GM19455 (cell line): ENCODE measurements around the gene NME3.
"Not testable (repeated sequence)": the region's sequence is repeated elsewhere in the genome, so short reads cannot be mapped to it uniquely, and the experiment has no call there.

Experiments used
- ATAC-seq: cut with Tn5 transposase; IDR thresholded peaks from one replicate; pipeline ENCODE4 v1.9.1; 2021; ENCODE audit not compliant: unreplicated experiment

Gene NME3

GRCh38 chr16:1771188-1771863, at the start of gene NME3:
TSS of gene NME3 (minus strand) at chr16:1771543. CDS start at chr16:1771534, 9 bp downstream.
- ATAC-seq = no peak

GRCh38 chr16:1820946-1821290, 49.6 kb upstream of the NME3 start:
- ATAC-seq = no peak

GRCh38 chr16:1820096-1820945, 49.0 kb upstream of the NME3 start:
- no peak for ATAC-seq

GRCh38 chr16:1819611-1820010, 48.3 kb upstream of the NME3 start:
- ATAC-seq = no peak

- no peak for ATAC-seq
Measured at GRCh38 chr16:1818873-1819525, 47.7 kb upstream of the NME3 start.

- no peak for ATAC-seq
Measured at GRCh38 chr16:1818204-1818872, 47.0 kb upstream of the NME3 start.

GRCh38 chr16:1817716-1818115, 46.4 kb upstream of the NME3 start:
- no peak for ATAC-seq

GRCh38 chr16:1817276-1817589, 45.9 kb upstream of the NME3 start:
- no peak for ATAC-seq

- no peak for ATAC-seq
Measured at GRCh38 chr16:1816396-1817275, 45.3 kb upstream of the NME3 start.

GRCh38 chr16:1815461-1815860, 44.1 kb upstream of the NME3 start:
- no peak for ATAC-seq

- ATAC-seq = no peak
Measured at GRCh38 chr16:1812732-1813163, 41.4 kb upstream of the NME3 start.

- ATAC-seq = no peak
Measured at GRCh38 chr16:1810536-1810935, 39.2 kb upstream of the NME3 start.

GRCh38 chr16:1810106-1810505, 38.8 kb upstream of the NME3 start:
- no peak for ATAC-seq

GRCh38 chr16:1809281-1809801, 38.0 kb upstream of the NME3 start:
- no peak for ATAC-seq

GRCh38 chr16:1808691-1809090, 37.3 kb upstream of the NME3 start:
- no peak for ATAC-seq

- no peak for ATAC-seq
Measured at GRCh38 chr16:1807626-1808025, 36.3 kb upstream of the NME3 start.

- no peak for ATAC-seq
Measured at GRCh38 chr16:1800701-1801100, 29.4 kb upstream of the NME3 start.

GRCh38 chr16:1799263-1799662, 27.9 kb upstream of the NME3 start:
- ATAC-seq = not testable (repeated sequence)

- ATAC-seq = no peak
Measured at GRCh38 chr16:1794908-1795666, 23.7 kb upstream of the NME3 start.
